Activated CD4-positive, CD25-positive, alpha-beta regulatory T cell treated with anti-CD3 and anti-CD28 coated beads, Interleukin-2, amount 50 U/mL, for 16 hours (primary cell): ENCODE measurements around the gene ZCCHC14.
"Not testable (repeated sequence)": the region's sequence is repeated elsewhere in the genome, so short reads cannot be mapped to it uniquely, and the experiment has no call there.

Experiments used
- DNase-seq: peaks from one replicate; pipeline ENCODE4 v3.0.0-alpha.2; 2020; ENCODE audit warnings: low read depth, low spot score

ZCCHC14 gene

GRCh38 chr16:87409153-87409552 lies 83.7 kb downstream of the ZCCHC14 start:
- no peak for DNase-seq

DNA sequence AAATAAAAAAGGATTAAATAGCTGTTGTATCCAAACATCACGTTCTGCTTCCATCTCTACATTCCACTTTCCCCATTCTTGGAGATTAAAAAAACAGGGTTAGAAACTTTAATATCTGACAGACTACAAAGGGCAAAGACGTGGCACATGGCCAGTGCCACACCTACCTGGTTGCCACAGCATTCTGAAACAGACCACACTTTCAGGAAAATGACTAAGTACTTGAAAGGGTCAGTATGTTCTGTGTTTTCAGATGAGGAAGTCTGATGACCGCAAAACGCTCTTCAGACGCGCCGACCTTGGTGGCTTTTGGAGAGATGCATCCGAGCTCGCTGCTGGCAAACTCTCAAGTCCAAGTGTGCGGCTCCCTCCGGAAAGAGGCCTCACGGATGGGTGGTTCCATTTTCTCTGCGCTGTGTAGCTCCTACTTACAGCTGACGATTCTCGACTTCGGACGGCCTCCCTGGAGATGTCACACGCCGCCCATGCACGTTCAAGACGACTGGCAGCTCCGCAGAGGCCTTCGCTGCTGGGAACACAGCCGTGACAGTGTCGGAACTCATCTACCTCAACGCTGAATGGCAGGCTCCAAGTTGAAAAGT lies 85.2 kb downstream of the ZCCHC14 start:
- no peak for DNase-seq

GRCh38 chr16:87406495-87407088 lies 86.2 kb downstream of the ZCCHC14 start:
- no peak for DNase-seq

DNA sequence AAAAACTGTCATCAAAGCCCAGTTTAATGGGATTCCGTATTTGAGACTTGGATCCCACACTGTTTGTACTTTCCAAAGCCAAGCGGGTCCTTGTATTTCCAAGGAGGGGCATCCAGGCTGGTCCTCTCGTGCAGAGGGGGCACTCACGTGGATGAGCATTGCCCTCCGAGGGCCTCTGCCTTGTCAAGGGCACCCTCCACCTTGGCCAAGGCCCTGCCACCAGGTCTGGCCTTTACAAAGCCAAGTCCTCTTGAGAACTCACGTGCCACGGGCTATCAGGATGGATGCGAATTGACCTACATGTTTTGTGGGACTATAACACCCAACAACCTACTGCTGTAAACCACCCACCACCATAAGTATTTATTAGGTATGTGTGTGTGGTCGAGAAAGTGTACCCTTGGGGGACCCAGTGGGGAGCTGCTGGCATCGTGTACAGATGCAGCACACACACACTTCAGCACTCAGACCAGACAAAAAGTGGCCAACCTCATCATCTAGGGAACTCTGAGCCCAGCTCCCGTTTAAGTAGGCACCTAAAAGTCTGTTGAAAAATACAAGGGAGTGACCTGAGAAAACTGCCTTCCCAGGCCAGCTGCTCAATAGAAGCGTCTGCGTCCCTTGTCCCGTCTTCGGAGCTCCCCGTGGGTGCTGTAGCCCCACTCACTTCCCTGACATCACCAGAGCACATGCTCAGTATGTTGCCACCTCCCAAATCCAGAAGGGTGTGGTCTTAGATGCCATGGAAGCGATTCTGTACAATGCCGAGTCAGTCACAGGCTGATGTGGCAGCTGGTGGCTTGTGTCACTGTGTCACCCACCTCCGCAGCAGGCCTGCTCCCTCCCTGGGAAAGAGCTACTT lies 87.8 kb downstream of the ZCCHC14 start:
- no peak for DNase-seq

GRCh38 chr16:87395181-87395842 lies 97.5 kb downstream of the ZCCHC14 start:
- no peak for DNase-seq

DNA sequence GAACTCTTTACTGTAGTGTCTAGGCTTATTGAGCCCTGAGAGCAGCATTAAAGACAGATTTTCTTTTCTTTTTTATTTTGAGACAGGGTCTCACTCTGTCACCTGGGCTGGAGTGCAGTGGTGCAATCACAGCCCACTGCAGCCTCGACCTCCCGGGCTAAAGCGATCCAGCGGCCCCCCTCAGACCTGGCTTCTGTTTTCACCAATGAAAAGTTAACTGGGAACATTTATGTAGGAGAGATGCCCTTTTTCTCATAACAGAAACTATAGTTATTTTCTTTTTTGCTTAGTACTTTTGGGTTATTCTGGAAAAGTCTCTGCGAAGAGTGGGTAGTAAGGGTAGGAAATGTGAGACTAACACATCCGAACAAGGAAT lies 99.2 kb downstream of the ZCCHC14 start:
- DNase-seq = no peak

GRCh38 chr16:87392821-87393679 lies 99.8 kb downstream of the ZCCHC14 start:
- no peak for DNase-seq

DNA sequence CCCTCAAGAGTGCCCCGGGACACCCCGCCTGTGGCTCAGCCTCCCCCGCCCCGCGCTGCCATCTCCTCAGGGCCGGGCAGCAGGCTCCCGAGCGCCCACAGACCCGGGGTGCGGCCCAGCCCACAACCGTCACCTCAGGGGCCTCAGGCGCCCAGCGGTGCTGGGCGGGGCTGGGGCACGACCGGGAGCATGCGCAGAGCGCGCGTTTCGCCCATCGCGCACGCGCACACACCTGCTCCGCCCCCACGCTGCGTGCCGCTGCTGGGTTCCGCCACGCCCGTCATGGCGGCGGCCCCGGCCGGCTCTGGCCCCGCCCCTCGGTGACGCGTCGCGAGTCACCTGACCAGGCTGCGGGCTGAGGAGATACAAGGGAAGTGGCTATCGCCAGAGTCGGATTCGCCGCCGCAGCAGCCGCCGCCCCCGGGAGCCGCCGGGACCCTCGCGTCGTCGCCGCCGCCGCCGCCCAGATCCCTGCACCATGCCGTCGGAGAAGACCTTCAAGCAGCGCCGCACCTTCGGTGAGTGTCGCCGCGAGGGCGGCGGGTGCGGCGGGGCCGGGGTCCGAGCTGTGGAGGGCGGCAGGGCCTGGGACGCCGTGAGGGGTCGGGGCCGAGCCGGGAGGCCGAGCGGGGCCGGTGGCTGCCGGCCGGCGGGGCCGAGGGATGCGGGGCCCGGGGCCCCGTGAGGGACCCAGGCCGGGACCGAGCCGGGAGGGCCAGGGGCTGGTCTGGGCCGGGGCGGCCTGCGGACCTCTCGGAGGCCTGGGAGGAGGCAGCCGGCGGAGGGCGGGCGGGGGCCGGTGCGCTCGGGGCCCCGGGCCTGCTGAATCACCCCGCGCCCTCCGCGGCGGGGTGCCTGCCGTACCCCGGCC lies 100.6 kb downstream of the ZCCHC14 start, which contains the start of gene MAP1LC3B:
Gene MAP1LC3B (plus strand): TSS at position 387 of the 871 bp plus-strand sequence. CDS start 92 bp downstream, at position 479.
- peak; percentile 92 for DNase-seq

DNA sequence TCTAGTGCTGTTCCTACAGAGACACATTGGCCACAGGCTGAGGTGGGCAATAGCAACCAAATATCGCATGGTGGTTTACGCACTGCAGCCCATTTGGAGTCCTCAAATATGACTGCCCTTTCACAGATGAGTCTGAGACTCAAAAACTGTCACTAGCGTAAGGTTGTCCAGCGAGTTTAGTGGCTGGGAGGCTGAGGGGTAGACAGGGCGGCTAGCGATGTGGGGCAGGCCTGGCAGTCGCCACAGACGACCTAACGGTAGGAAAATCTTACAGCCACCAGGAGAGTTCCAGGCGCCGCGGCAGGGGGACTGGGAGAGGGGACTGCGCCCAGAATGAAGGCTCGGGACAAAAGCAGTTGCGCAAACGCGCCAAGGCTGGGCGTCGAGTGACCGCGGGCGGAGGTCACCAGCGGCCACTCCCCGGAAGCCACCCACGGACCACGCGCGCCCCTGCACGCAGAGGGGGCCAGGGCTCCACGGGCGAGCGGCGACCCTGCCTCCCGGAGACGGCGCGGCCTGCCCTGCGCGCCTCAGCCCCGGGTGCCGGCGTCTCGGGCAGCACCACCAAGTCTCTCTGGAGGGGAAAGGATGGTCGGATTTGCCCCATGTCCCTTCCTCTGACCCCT lies 101.4 kb downstream of the ZCCHC14 start:
- DNase-seq = no peak

DNA sequence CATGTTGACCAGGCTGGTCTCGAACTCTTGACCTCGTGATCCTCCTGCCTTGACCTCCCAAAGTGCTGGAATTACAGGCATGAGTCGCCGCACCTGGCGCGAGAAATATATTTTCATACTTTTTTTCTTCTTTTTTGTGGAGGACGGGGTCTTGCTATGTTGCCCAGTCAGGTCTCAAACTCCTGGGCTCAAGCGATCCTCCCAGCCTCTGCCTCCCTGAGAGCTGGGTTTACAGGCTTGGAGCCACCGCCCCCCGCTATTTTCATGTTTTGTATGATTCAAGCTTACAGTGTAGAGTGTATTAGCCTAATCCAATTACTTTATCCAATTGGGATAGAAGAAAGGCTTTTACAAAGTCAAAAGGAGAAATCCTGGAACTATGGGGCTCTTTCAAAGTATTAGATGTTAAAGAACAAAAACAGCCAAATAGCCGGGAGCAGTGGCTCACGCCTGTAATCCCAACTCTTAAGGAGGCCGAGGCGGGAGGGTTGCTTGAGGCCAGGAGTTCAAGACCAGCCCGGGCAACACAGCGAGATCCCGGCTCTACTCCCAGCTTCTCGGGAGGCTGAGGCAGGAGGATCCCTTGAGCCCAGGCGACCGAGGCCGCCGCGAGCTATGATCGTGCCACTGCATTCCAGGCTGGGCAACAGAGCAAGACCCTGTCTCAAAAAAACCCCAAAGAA lies 102.0 kb downstream of the ZCCHC14 start:
- no peak for DNase-seq

GRCh38 chr16:87389914-87390313 lies 102.9 kb downstream of the ZCCHC14 start:
- DNase-seq = not testable (repeated sequence)

GRCh38 chr16:87389245-87389644 lies 103.6 kb downstream of the ZCCHC14 start:
- no peak for DNase-seq

- no peak for DNase-seq
Measured at GRCh38 chr16:87388818-87389134, 104.0 kb downstream of the ZCCHC14 start.

DNA sequence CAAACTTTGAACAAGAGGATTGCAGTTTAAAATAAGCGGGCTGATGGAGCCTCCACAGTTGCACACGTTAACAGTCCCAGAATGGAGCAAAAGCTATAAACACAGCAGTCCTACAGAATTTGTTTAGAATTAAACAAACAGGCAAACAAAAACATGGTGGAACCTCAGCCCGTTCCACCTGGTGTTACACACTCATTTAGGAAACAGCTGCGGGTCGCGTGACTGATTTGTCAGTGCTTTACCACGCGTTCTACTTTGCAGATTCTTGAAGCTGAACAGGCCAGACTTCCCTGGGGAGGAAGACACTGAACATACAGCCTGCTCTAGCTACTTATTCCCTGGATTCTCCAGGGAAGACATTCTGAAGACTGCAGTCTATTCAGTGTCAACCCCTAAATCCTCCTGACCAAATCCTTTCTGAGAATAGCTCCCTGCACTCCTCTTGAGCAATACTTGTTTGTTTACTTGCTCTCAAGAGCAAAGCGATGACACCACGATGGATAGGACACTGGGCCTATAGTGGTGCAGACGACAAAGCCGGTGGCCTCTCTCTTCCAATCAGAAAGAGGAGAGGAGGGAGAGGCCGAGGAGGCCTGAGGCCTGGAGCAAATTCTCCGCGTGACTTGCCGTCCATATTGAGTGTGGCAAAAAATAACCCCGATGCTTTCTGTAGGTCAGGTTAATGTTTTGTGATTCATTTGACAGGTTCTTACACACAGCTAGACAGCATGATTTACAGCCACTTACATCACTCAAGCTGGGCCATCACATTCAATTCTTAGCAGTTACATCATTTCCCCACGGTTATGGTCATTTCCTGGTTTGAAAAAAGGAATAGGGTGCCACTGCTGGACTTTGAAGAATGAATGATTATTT lies 104.6 kb downstream of the ZCCHC14 start:
- DNase-seq = peak; percentile 78

DNA sequence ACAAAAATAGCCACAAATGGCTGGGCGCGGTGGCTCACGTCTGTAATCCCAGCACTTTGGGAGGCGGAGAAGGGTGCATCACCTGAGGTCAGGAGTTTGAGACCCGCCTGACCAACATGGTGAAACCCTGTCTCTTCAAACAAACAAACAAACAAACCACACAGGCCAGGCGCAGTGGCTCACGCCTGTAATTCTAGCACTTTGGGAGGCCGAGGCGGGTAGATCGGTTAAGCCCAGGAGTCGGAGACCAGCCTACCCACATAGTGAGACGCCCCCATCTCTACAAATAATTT lies 108.0 kb downstream of the ZCCHC14 start:
- not testable (repeated sequence) for DNase-seq

GRCh38 chr16:87384162-87384874 lies 108.5 kb downstream of the ZCCHC14 start:
- DNase-seq = no peak

GRCh38 chr16:87383505-87384161 lies 109.2 kb downstream of the ZCCHC14 start, which contains the start of gene FBXO31:
TSS of gene FBXO31 (minus strand) at chr16:87383776. CDS start at chr16:87383744, 32 bp downstream.
- DNase-seq = peak; percentile 76
